SH-SY5Y (cell line): ENCODE results near the gene NDUFS8.

ENCODE experiments used
- GATA2 ChIP-seq: IDR thresholded peaks from 2 replicates; pipeline ENCODE4 v1.6.1; 2011; ENCODE audit warnings: mild to moderate bottlenecking, low read depth, low read length
- GATA3 ChIP-seq: IDR thresholded peaks from 2 replicates; pipeline ENCODE4 v1.6.1; 2011; ENCODE audit warnings: low read depth, mild to moderate bottlenecking, low read length, moderate library complexity

Gene NDUFS8

GRCh38 chr11:68038718-68039525 lies 8.4 kb downstream of the NDUFS8 start, which contains the start of gene TCIRG1:
Gene TCIRG1, plus strand, starts transcription at chr11:68039025. Its CDS starts 2,247 bp downstream, at chr11:68041272.
- TF ChIP-seq GATA3 (no peak), GATA2 (no peak)

DNA sequence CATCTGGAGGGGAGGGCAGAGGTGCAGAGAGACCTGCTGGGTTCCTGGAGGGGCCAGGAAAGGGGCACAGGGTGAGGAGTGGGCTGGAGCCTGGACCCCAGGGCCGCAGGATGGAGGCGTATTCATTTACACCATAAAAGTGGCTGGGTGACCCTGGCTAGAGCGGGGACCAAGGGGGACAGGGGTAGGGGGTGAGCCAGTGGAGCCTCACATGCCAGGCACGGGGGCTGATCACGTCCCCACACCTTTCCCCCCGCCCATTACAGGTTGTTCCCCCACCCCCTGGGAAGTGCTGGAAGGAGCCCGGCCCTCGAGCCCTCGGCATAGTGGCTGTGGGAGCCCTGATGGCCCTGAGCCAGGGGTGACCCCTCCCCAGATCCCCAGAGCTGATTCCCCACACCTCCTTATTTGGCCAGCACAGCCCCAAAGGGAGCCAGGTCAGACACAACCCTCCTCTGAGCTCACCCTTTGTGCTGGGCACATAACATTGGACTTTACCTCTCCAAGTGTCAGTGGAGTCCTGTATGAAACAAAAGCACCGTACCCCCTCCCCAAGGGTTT lies 9.1 kb downstream of the NDUFS8 start:
- TF ChIP-seq GATA2 = no peak
- no peak for TF ChIP-seq GATA3

- TF ChIP-seq GATA2 = no peak
- TF ChIP-seq GATA3 = no peak
These were observed 9.8 kb downstream of the NDUFS8 start for GRCh38 chr11:68040101-68040956.

- TF ChIP-seq GATA3 = no peak
- no peak for TF ChIP-seq GATA2
These were observed 10.6 kb downstream of the NDUFS8 start for GRCh38 chr11:68040957-68041591.

GRCh38 chr11:68041617-68042218 lies 11.2 kb downstream of the NDUFS8 start:
- TF ChIP-seq GATA3 (no peak), GATA2 (no peak)

DNA sequence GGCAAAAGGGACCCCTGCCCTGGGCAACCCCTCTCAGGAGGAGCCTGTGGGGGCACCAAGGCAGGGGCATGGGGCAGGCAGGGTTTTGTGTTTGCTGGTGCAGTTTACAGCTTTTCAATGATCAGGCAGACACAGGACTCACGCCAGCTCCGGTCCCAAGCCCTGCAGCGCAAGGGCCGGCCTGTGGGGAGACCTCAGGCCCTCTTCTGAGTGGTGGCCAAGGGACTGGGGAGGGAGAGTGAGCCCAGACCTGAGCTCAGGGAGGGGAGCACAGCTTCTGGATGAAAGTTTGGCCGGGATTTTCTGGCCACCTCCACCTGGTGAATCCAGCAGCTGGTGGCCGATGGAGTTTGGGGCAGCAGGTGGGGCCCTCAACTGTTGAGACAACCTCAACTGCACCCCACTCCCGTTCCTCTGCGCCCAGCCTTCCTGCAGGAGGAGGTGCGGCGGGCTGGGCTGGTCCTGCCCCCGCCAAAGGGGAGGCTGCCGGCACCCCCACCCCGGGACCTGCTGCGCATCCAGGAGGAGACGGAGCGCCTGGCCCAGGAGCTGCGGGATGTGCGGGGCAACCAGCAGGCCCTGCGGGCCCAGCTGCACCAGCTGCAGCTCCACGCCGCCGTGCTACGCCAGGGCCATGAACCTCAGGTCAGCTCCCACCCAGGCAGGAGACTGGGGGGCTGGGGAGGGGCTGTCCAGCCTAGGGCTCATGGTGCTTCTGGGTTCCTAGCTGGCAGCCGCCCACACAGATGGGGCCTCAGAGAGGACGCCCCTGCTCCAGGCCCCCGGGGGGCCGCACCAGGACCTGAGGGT lies 11.9 kb downstream of the NDUFS8 start:
- TF ChIP-seq GATA2 (no peak), GATA3 (no peak)

- TF ChIP-seq GATA3 = no peak
- TF ChIP-seq GATA2 = no peak
These were observed 12.5 kb downstream of the NDUFS8 start for GRCh38 chr11:68043029-68043348.

DNA sequence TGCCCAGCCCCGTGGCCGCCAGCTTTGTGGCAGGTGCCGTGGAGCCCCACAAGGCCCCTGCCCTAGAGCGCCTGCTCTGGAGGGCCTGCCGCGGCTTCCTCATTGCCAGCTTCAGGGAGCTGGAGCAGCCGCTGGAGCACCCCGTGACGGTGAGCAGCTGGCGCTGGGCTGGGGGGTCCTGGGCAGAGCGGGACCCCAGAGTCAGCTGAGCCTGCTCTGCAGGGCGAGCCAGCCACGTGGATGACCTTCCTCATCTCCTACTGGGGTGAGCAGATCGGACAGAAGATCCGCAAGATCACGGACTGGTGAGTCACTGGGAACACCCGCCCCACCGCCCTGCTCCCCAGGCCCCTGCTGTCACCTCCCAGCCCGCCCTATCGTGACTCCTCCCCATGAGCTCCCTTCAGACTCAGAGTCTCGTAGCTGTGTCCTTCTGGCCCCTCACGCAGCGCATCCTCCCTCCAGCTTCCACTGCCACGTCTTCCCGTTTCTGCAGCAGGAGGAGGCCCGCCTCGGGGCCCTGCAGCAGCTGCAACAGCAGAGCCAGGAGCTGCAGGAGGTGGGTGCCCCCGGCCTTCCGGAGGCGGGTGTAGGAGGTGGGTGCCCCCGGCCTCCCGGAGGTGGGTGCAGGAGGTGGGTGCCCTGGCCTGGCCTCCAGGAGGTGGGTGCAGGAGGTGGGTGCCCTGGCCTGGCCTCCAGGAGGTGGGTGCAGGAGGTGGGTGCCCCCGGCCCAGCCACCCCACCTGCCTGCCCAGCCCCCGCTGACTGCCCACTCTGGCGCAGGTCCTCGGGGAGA lies 13.1 kb downstream of the NDUFS8 start:
- TF ChIP-seq GATA2 (no peak), GATA3 (no peak)

GRCh38 chr11:68044145-68044813 lies 13.8 kb downstream of the NDUFS8 start:
- TF ChIP-seq GATA2 = no peak
- no peak for TF ChIP-seq GATA3

- TF ChIP-seq GATA2 = no peak
- no peak for TF ChIP-seq GATA3
These were observed 14.4 kb downstream of the NDUFS8 start for GRCh38 chr11:68044898-68045351.

- TF ChIP-seq GATA2 (no peak), GATA3 (no peak)
These were observed 17.2 kb downstream of the NDUFS8 start for GRCh38 chr11:68047437-68048290.
